Right lobe of liver (tissue), 4 donors: Measurements from ENCODE around the gene SORL1-AS1.

ENCODE experiments used
- CTCF ChIP-seq, 4 donors: fragments of 200-600 bp in 3 of 4; fragments of 450-650 bp in 1 of 4; IDR thresholded peaks; one replicate each; pipeline versions ENCODE4 v1.5.1 to v1.8.0; 2016 to 2022; ENCODE audit warnings: antibody characterized with exemption in 4 of 4, mild to moderate bottlenecking in 2 of 4
- POLR2A ChIP-seq: fragments of 450-650 bp; IDR thresholded peaks from one replicate; pipeline ENCODE4 v1.6.1; 2017; ENCODE audit warnings: antibody characterized with exemption, mild to moderate bottlenecking
- donor health status: DM: no; HTN: no; CAD: no.
- donor health status: DM: no; HTN: no; CAD: no.
- donor health status: DM: no; HTN: yes; CAD: no.

GRCh38 chr11:121417055-121417551 is 35.7 kb downstream of the SORL1-AS1 start:
- TF ChIP-seq CTCF (IDR thresholded peaks at IDR 0.05) (no peak), POLR2A (no peak)
